HUES48 (cell line): ENCODE results near the gene STARD3NL.
A peak's percentile ranks its signal among the peaks of the same experiment; 100 is the strongest.
"Not testable (repeated sequence)": the region's sequence is repeated elsewhere in the genome, so short reads cannot be mapped to it uniquely, and the experiment has no call there.

Experiments
- H3K27ac ChIP-seq: one replicate; pipeline ENCODE4 v1.7.0; 2013; ENCODE audit warnings: low read depth, low read length, inconsistent platforms
- H3K27me3 ChIP-seq: 2 replicates; pipeline ENCODE4 v1.6.1; 2013; ENCODE audit warnings: mild to moderate bottlenecking, low read length; ENCODE audit not compliant: control insufficient read depth, insufficient read depth
- H3K36me3 ChIP-seq: 2 replicates; pipeline ENCODE4 v1.6.1; 2013; ENCODE audit warnings: low read length; ENCODE audit not compliant: control insufficient read depth, insufficient read depth
- H3K4me1 ChIP-seq: 2 replicates; pipeline ENCODE4 v1.6.1; 2013; ENCODE audit warnings: mild to moderate bottlenecking, low read length; ENCODE audit not compliant: control insufficient read depth, insufficient read depth
- H3K4me3 ChIP-seq: 2 replicates; pipeline ENCODE4 v1.5.1; 2013; ENCODE audit warnings: mild to moderate bottlenecking, low read depth, low read length
- H3K9ac ChIP-seq: 2 replicates; pipeline ENCODE4 v1.6.1; 2013; ENCODE audit warnings: mild to moderate bottlenecking, low read depth, low read length, moderate library complexity
- H3K9me3 ChIP-seq: 2 replicates; pipeline ENCODE4 v1.6.1; 2013; ENCODE audit warnings: low read length; ENCODE audit not compliant: control insufficient read depth, insufficient read depth

STARD3NL gene

GRCh38 chr7:38269704-38270346 lies 91.8 kb downstream of the STARD3NL start:
- not testable (repeated sequence) for H3K4me3 ChIP-seq, H3K4me1 ChIP-seq, H3K9me3 ChIP-seq, H3K36me3 ChIP-seq, H3K27ac ChIP-seq, H3K9ac ChIP-seq, H3K27me3 ChIP-seq

GRCh38 chr7:38270405-38270804 lies 92.4 kb downstream of the STARD3NL start:
- not testable (repeated sequence) for H3K9me3 ChIP-seq, H3K9ac ChIP-seq, H3K4me3 ChIP-seq, H3K36me3 ChIP-seq, H3K27me3 ChIP-seq, H3K27ac ChIP-seq, H3K4me1 ChIP-seq

GRCh38 chr7:38273286-38273995 lies 95.4 kb downstream of the STARD3NL start, which contains the start of gene TARP:
Gene TARP, minus strand, starts transcription at chr7:38273636.
- Histone ChIP-seq H3K9ac (no peak within 1 kb of the TSS), H3K4me3 (no peak within 1 kb of the TSS), H3K9me3 (no peaks in the 10 kb centered on the region), H3K4me1 (no peaks in the 10 kb centered on the region), H3K27ac (no peak within 1 kb of the TSS), H3K27me3 (no peaks in the 10 kb centered on the region), H3K36me3 (no peaks in the 10 kb centered on the region)

GRCh38 chr7:38274486-38274885 lies 96.4 kb downstream of the STARD3NL start:
- no peaks in the 10 kb centered on the region for H3K36me3 ChIP-seq
- no peaks in the 10 kb centered on the region for H3K27me3 ChIP-seq
- H3K27ac ChIP-seq: no peak overlapping the region
- no peaks in the 10 kb centered on the region for H3K4me1 ChIP-seq
- H3K4me3 ChIP-seq: no peak overlapping the region
- H3K9ac ChIP-seq: no peak overlapping the region
- no peaks in the 10 kb centered on the region for H3K9me3 ChIP-seq

GRCh38 chr7:38274927-38275620 lies 97.0 kb downstream of the STARD3NL start:
- Histone ChIP-seq H3K27me3 (no peaks in the 10 kb centered on the region), H3K36me3 (no peaks in the 10 kb centered on the region), H3K27ac (no peak overlapping the region), H3K4me3 (no peak overlapping the region), H3K9ac (no peak overlapping the region), H3K4me1 (no peaks in the 10 kb centered on the region), H3K9me3 (no peaks in the 10 kb centered on the region)

- no peak overlapping the region for H3K4me3 ChIP-seq
- H3K27ac ChIP-seq: peak overlapping the region; percentile 50
- H3K27me3 ChIP-seq: no peaks in the 10 kb centered on the region
- no peaks in the 10 kb centered on the region for H3K4me1 ChIP-seq
- H3K9me3 ChIP-seq: no peaks in the 10 kb centered on the region
- no peak overlapping the region for H3K9ac ChIP-seq
- no peaks in the 10 kb centered on the region for H3K36me3 ChIP-seq
Measured at GRCh38 chr7:38276096-38276877, 98.2 kb downstream of the STARD3NL start.

- Histone ChIP-seq H3K4me1 (no peaks in the 10 kb centered on the region), H3K9me3 (no peaks in the 10 kb centered on the region), H3K9ac (no peak overlapping the region), H3K27ac (no peak overlapping the region), H3K36me3 (no peaks in the 10 kb centered on the region), H3K27me3 (no peaks in the 10 kb centered on the region), H3K4me3 (no peak overlapping the region)
Measured at GRCh38 chr7:38280000-38280399, 102.0 kb downstream of the STARD3NL start.
